ENCODE data around the gene DPAGT1. TPM values are rescaled to one million over a fixed set of nuclear protein-coding genes. Genes with fewer than 3 reads are reported as not detected.

The DPAGT1 gene
- total and polyA plus RNA-seq, 7 experiments from 2014 or later: 21.9 to 63.9 (median 32.6) TPM

GRCh38 chr11:119118227-119118626 is 16.6 kb upstream of the DPAGT1 start:
- peaks cover 0 to 27% (median under 1%) of the 10 kb centered on the region in 3 experiments for H3K36me3 ChIP-seq (ENCODE audit: control insufficient read depth in 2 of 3, insufficient read depth in 3 of 3, low read length in 3 of 3)
- Mint-ChIP-seq H3K4me3 (peak overlapping the region in 1 of 10 donors; percentile 41), H3K4me1 (peaks cover 42 to 67% (median 57%) of the 10 kb centered on the region in 7 donors), H3K9me3 (no peaks in the 10 kb centered on the region), H3K27me3 (no peaks in the 10 kb centered on the region), H3K27ac (peak overlapping the region in 1 of 9 donors; percentile 43), H3K36me3 (peaks cover 5 to 35% (median 15%) of the 10 kb centered on the region in 5 donors)
- ChIA-PET POLR2A (interaction anchor here (0.6 to 16.1 kb wide), 5 partner anchors 18 to 670 kb away, joined by 3 to 435 read pairs (median 3); partner anchors contain the start of genes C2CD2L, DPAGT1 and VPS11), CTCF (interaction anchor here (1.9 kb wide), 1 partner anchor 16 kb away, joined by 9 read pairs; the partner anchor contains the start of gene DPAGT1)
- H3K9me3 ChIP-seq (ENCODE audit: control insufficient read depth in 2 of 3, low read length in 3 of 3): no peaks in the 10 kb centered on the region
- DNase-seq (no peak), ATAC-seq (no peak)
- H3K4me1 ChIP-seq (ENCODE audit: control insufficient read depth in 2 of 2, insufficient read depth in 2 of 2, low read length in 2 of 2): peaks cover 17 to 43% of the 10 kb centered on the region in 2 donors
- no peak overlapping the region for H3K4me3 ChIP-seq (ENCODE audit: low read length)
- H3K27ac ChIP-seq (ENCODE audit: low read depth, low read length): no peak overlapping the region
- H3K27me3 ChIP-seq (ENCODE audit: control insufficient read depth in 2 of 2, insufficient read depth in 2 of 2, low read length in 2 of 2): no peaks in the 10 kb centered on the region
- intact Hi-C loops (cut with micrococcal nuclease): no loop called here

- H3K4me1 ChIP-seq (ENCODE audit: control insufficient read depth in 2 of 2, insufficient read depth in 2 of 2, low read length in 2 of 2): peaks cover 9 to 38% of the 10 kb centered on the region in 2 donors
- peak overlapping the region; percentile 81 for H3K27ac ChIP-seq (ENCODE audit: low read depth, low read length)
- no peaks in the 10 kb centered on the region for H3K9me3 Mint-ChIP-seq
These were observed 15.5 kb upstream of the DPAGT1 start for GRCh38 chr11:119117004-119117706.

GRCh38 chr11:119116601-119117000 is 14.9 kb upstream of the DPAGT1 start:
- Histone ChIP-seq H3K4me1 (ENCODE audit: control insufficient read depth in 2 of 2, insufficient read depth in 2 of 2, low read length in 2 of 2) (peaks cover 5 to 35% of the 10 kb centered on the region in 2 donors), H3K4me3 (ENCODE audit: low read length) (no peak overlapping the region), H3K27me3 (ENCODE audit: control insufficient read depth in 2 of 2, insufficient read depth in 2 of 2, low read length in 2 of 2) (no peaks in the 10 kb centered on the region), H3K9me3 (ENCODE audit: control insufficient read depth in 2 of 3, low read length in 3 of 3) (no peaks in the 10 kb centered on the region), H3K36me3 (ENCODE audit: control insufficient read depth in 2 of 3, insufficient read depth in 3 of 3, low read length in 3 of 3) (peaks cover 1 to 41% (median 13%) of the 10 kb centered on the region in 3 experiments), H3K27ac (ENCODE audit: low read depth, low read length) (peak overlapping the region; percentile 81)
- Mint-ChIP-seq H3K4me3 (peak overlapping the region in 9 of 10 donors; percentile 19 to 82 (median 33)), H3K9me3 (no peaks in the 10 kb centered on the region), H3K27me3 (no peaks in the 10 kb centered on the region), H3K4me1 (peaks cover 35 to 62% (median 49%) of the 10 kb centered on the region in 7 donors), H3K36me3 (peaks cover 8 to 43% (median 18%) of the 10 kb centered on the region in 5 donors), H3K27ac (peak overlapping the region; percentile 71 to 98 (median 96))
- DNase-seq (no peak), ATAC-seq (no peak)
- intact Hi-C loops (cut with micrococcal nuclease): no loop called here
- POLR2A ChIA-PET: interaction anchor here (1.0 to 16.1 kb wide), 6 partner anchors 16 to 207 kb away, joined by 3 to 435 read pairs (median 6); partner anchors contain the start of genes C2CD2L, DPAGT1, HMBS and RPS25
- CTCF ChIA-PET: interaction anchor here (0.7 to 2.6 kb wide), 4 partner anchors 10 to 168 kb away, joined by 4 to 13 read pairs (median 7); partner anchors contain the start of genes C2CD2L and DPAGT1

More at GRCh38 chr11:119117004-119117706, 15.5 kb upstream of the DPAGT1 start:
- intact Hi-C loops (cut with micrococcal nuclease): no loop called here
- DNase-seq: no peak
- Histone ChIP-seq H3K9me3 (ENCODE audit: control insufficient read depth in 2 of 3, low read length in 3 of 3) (no peaks in the 10 kb centered on the region), H3K4me3 (ENCODE audit: low read length) (no peak overlapping the region), H3K27me3 (ENCODE audit: control insufficient read depth in 2 of 2, insufficient read depth in 2 of 2, low read length in 2 of 2) (no peaks in the 10 kb centered on the region), H3K36me3 (ENCODE audit: control insufficient read depth in 2 of 3, insufficient read depth in 3 of 3, low read length in 3 of 3) (peaks cover 0 to 37% (median 8%) of the 10 kb centered on the region in 3 experiments)
- Mint-ChIP-seq H3K36me3 (peaks cover 5 to 39% (median 14%) of the 10 kb centered on the region in 5 donors), H3K27ac (peak overlapping the region; percentile 39 to 98 (median 88)), H3K4me1 (peaks cover 36 to 61% (median 49%) of the 10 kb centered on the region in 7 donors), H3K27me3 (no peaks in the 10 kb centered on the region), H3K4me3 (peak overlapping the region in 7 of 10 donors; percentile 10 to 81 (median 19))
- ChIA-PET CTCF (interaction anchor here (1.5 to 2.6 kb wide), 3 partner anchors 11 to 17 kb away, joined by 4 to 13 read pairs (median 9); partner anchors contain the start of genes C2CD2L and DPAGT1), POLR2A (interaction anchor here (1.0 to 16.1 kb wide), 4 partner anchors 17 to 207 kb away, joined by 3 to 435 read pairs (median 6); partner anchors contain the start of genes C2CD2L, DPAGT1, RPS25 and TRAPPC4)
- no peak for ATAC-seq

GRCh38 chr11:119116235-119116594 is 14.6 kb upstream of the DPAGT1 start:
- peak overlapping the region; percentile 31 for H3K4me3 ChIP-seq (ENCODE audit: low read length)

DNA sequence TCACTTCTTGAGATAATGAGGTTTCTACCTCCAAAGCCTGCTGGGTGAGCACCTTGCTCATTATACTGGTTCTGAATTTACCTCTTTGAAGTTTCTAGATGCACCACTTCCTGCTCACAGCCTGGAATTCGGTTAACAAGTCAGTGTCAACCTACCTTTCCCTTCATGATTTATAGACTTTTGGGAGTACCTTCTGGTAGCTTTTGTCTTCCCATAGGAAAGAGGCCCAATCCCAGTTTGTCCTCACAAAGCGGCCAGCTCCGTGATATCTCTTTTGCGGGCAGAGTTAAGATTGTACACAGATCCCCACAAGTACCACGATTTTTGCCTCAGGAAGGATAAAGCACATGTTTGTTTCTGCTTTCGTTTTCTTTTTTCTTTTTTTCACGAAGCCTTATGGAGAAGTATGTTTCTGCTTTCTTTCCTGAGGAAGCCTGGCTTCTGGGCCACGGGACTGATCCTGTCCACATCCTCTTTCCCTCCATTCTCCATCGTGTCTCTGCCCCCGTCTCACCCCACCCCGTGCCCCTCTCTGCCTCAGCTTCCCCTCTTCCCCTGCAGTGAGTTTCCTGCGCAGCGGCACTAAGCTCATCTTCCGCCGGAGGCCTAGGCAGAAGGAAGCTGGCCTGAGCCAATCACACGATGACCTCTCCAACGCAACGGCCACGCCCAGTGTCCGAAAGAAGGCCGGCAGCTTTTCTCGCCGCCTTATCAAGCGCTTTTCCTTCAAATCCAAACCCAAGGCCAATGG is 14.0 kb upstream of the DPAGT1 start:
- peak overlapping the region; percentile 31 for H3K4me3 ChIP-seq (ENCODE audit: low read length)
- H3K27me3 ChIP-seq (ENCODE audit: control insufficient read depth in 2 of 2, insufficient read depth in 2 of 2, low read length in 2 of 2): no peaks in the 10 kb centered on the region
- Mint-ChIP-seq H3K4me1 (peaks cover 34 to 63% (median 45%) of the 10 kb centered on the region in 7 donors), H3K9me3 (no peaks in the 10 kb centered on the region), H3K4me3 (peak overlapping the region; percentile 75 to 88 (median 84)), H3K27ac (peak overlapping the region; percentile 86 to 98 (median 97)), H3K36me3 (peaks cover 12 to 48% (median 24%) of the 10 kb centered on the region in 5 donors), H3K27me3 (no peaks in the 10 kb centered on the region)
- POLR2A ChIA-PET: interaction anchor here (0.8 to 16.1 kb wide), 10 partner anchors 15 to 558 kb away, joined by 3 to 435 read pairs (median 4); partner anchors contain the start of genes C2CD2L, DPAGT1, HMBS and NLRX1
- no peaks in the 10 kb centered on the region for H3K9me3 ChIP-seq (ENCODE audit: control insufficient read depth in 2 of 3, low read length in 3 of 3)
- CTCF ChIA-PET: interaction anchor here (0.5 to 2.6 kb wide), 6 partner anchors 9 to 240 kb away, joined by 3 to 13 read pairs (median 4); partner anchors contain the start of genes C2CD2L and DPAGT1
- H3K4me1 ChIP-seq (ENCODE audit: control insufficient read depth in 2 of 2, insufficient read depth in 2 of 2, low read length in 2 of 2): peaks cover 3 to 32% of the 10 kb centered on the region in 2 donors
- DNase-seq (peak in 7 of 9 donors; percentile 57 to 75 (median 72)), ATAC-seq (peak; percentile 80)
- peaks cover 9 to 49% (median 21%) of the 10 kb centered on the region in 3 experiments for H3K36me3 ChIP-seq (ENCODE audit: control insufficient read depth in 2 of 3, insufficient read depth in 3 of 3, low read length in 3 of 3)
- H3K27ac ChIP-seq (ENCODE audit: low read depth, low read length): peak overlapping the region; percentile 81
- intact Hi-C loops (cut with micrococcal nuclease): loop anchor here in 1 of 2 donors (1.0 kb wide), 1 partner anchor 8 kb away; the partner anchor contains the start of gene C2CD2L

More at GRCh38 chr11:119116235-119116594, 14.6 kb upstream of the DPAGT1 start:
- Mint-ChIP-seq H3K9me3 (no peaks in the 10 kb centered on the region), H3K27ac (peak overlapping the region; percentile 86 to 98 (median 97)), H3K36me3 (peaks cover 12 to 46% (median 21%) of the 10 kb centered on the region in 5 donors), H3K27me3 (no peaks in the 10 kb centered on the region), H3K4me3 (peak overlapping the region; percentile 75 to 88 (median 84)), H3K4me1 (peaks cover 36 to 65% (median 50%) of the 10 kb centered on the region in 7 donors)
- DNase-seq: no peak
- ATAC-seq: no peak
- H3K27me3 ChIP-seq (ENCODE audit: control insufficient read depth in 2 of 2, insufficient read depth in 2 of 2, low read length in 2 of 2): no peaks in the 10 kb centered on the region
- no peaks in the 10 kb centered on the region for H3K9me3 ChIP-seq (ENCODE audit: control insufficient read depth in 2 of 3, low read length in 3 of 3)
- ChIA-PET CTCF (interaction anchor here (0.7 to 2.6 kb wide), 4 partner anchors 10 to 168 kb away, joined by 4 to 13 read pairs (median 7); partner anchors contain the start of genes C2CD2L and DPAGT1), POLR2A (interaction anchor here (0.8 to 16.1 kb wide), 9 partner anchors 16 to 559 kb away, joined by 3 to 435 read pairs (median 5); partner anchors contain the start of genes C2CD2L, DPAGT1, HMBS and NLRX1)
- intact Hi-C loops (cut with micrococcal nuclease): no loop called here
- H3K36me3 ChIP-seq (ENCODE audit: control insufficient read depth in 2 of 3, insufficient read depth in 3 of 3, low read length in 3 of 3): peaks cover 5 to 43% (median 16%) of the 10 kb centered on the region in 3 experiments
- H3K4me1 ChIP-seq (ENCODE audit: control insufficient read depth in 2 of 2, insufficient read depth in 2 of 2, low read length in 2 of 2): peaks cover 5 to 35% of the 10 kb centered on the region in 2 donors
- H3K27ac ChIP-seq (ENCODE audit: low read depth, low read length): peak overlapping the region; percentile 81

Measured in naive thymus-derived CD4-positive, alpha-beta T cell (primary cell).